GM21447 (cell line): Measurements from ENCODE around the gene PTGFR.

ENCODE experiments used
- ATAC-seq: cut with Tn5 transposase; IDR thresholded peaks from one replicate; pipeline ENCODE4 v1.9.1; 2021; ENCODE audit not compliant: unreplicated experiment

The PTGFR gene

DNA sequence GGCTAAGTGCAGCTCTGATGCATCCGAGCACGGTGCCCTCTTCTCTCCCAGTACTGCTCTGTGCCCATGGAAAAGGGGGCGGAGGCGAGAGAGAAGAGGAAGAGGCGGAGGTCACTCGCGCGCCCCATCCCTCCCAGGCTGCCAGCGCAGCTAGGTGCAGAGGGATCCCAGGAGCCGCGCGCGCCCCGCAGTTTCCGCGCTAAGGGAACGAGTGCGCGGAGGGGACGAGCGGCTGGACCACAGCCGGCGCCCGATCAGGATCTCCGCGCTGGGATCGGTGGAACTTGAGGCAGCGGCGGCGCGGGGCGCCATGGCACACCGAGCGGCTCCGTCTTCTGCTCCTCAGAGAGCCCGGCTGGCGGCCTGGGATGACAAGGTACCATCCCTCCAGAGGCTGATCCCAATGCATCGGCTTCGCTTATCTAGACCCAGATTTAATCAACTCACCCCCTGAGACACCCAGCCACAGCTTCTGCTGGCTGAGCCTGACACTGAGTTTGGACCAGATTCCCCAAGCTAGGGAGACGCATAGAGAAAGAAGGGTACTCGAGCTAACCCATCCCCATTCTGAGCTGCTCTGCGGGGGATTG is at the start of gene PTGFR:
PTGFR (plus strand) TSS at position 114 of the 590 bp plus-strand sequence. CDS start 1,770 bp downstream, outside the sequence.
- no peak for ATAC-seq

DNA sequence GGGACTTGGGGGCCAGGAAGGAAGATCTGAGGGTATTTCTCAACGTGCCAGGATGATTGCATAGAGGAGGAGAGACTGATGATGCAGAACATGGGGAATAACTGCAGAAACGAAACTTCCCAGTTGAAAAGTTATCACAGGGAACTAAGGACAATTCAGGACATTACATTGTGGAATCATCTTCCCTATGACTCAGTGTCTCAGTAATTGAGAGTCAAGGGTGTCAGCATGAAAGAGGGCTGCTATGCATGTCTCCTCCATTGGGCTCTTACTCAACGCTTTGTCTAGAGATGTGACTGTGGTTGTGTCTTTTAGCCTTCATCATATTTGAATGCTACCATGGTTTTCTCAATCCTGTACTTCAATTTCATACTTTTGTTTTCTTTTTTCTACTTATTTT is 48.9 kb upstream of the PTGFR start:
- ATAC-seq: no peak

- ATAC-seq: no peak
Observed at GRCh38 chr1:78447086-78447485, 43.7 kb upstream of the PTGFR start.

DNA sequence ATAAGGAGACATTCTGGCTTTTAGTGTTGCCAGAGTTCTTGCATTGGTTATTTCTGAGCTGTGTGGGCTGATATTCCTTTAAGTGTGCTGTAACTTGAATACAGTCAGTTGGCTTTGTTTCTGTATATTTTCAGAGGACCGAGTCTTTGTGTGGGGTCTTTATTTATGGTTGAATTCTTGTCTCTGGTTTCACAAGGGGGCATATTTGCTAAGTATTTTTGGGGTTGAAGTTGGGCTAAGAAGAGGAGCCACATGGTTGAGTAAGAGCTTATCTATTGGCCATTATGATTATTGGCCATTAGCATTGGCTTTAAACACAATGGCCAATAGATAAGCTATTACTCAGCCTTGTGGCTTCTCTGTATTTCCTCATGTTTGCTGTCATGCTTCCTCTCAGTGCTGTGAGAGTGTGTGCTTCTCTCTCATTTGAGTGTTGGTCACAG is 26.3 kb upstream of the PTGFR start:
- no peak for ATAC-seq

DNA sequence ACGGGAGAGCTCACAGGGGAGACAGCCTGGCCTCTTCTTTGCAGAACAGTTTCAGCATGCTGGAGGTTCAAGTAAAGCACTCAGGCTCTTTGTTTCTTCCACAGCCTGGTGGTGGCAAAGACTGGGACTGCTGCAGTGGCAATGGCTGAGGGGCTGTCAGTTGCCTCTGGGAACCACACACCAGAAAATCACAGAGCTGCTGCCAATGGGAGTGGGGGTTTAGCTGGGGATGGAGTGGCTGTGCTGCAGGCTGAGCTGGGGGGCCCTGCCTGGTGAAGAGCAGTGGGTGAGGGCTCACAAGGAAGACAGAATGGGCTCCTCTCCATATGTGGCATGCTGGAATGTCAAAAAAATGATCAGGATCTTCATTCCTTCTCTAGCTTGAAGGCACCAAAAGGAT is 25.6 kb upstream of the PTGFR start:
- no peak for ATAC-seq

DNA sequence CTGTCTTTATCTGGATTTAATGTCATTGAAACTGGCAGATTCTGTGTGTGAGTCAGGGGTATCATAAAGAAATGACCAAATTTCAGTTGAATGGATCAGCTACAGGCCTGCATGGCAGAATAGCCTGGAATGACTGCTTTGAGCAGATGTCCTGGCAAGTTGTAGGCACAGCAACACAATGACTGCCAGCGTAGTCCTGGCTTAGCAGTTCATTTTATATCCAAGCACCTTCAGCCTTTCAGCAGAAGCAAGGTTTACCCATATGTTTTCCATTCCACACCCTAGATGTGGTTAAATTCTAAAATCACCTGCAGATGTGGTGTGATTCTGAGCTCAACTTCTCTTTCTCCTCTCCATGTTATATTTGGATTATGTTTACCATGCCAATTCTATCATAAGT is 22.3 kb upstream of the PTGFR start:
- ATAC-seq: no peak

DNA sequence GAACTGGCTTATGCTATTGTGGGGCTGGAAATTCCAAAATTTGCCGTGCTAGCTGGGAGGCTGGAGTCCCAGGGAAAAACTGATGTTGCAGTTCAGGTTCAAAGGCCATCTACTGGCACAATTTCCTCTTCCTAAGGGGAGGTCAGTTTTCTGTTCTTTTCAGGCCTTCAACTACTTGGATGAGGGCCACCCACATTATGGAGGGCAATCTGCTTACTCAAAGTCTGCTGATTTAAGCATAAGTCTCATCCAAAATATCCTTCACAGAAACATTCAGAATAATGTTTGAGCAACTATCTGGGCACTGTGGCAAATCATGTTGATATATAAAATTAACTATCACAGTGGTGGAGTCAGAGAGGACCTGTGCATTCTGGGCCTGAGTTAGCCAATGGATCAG is 21.2 kb upstream of the PTGFR start:
- no peak for ATAC-seq

- ATAC-seq: no peak
Observed at GRCh38 chr1:78471890-78472620, 18.7 kb upstream of the PTGFR start.

- ATAC-seq: no peak
Observed at GRCh38 chr1:78472851-78473496, 17.8 kb upstream of the PTGFR start.

GRCh38 chr1:78474092-78474491 is 16.7 kb upstream of the PTGFR start:
- no peak for ATAC-seq

- ATAC-seq: no peak
Observed at GRCh38 chr1:78475888-78476610, 14.7 kb upstream of the PTGFR start.

GRCh38 chr1:78483903-78484302 is 6.9 kb upstream of the PTGFR start:
- no peak for ATAC-seq

DNA sequence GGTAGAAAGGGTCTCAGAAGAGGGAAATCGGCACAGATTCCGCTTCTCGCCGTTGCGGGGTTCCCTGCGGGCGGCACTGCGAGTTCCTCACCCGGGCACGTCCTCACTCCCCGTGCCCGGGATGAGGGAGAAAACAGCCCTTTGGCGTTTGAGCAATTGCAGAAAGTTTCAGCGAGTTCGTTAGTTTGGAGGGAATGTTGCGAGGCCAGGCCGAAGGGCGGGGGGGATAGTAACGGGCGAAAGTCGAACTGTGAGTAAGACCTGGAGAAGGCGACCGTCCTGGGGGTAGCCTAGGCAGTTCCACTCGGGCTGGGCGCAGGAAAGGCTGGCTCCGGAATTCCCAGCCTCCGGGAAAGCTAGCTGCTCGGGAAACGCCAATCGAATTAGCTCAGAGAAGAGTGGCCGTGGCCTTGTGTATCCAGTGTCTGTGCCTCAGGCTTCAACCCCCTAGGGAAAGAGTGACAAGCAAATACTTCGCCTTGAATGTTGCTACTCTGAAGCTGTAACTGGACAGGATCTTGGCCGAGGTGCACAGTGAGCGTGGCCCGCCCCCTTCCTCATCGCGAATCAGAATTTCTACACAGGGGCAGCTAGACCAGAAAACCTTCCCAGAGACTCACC is 787 bp downstream of the PTGFR start:
- ATAC-seq: no peak

- ATAC-seq: no peak
Observed at GRCh38 chr1:78492386-78492950, 1.7 kb downstream of the PTGFR start.

GRCh38 chr1:78493451-78493850 is 2.7 kb downstream of the PTGFR start:
- ATAC-seq: no peak

GRCh38 chr1:78497201-78497600 is 6.4 kb downstream of the PTGFR start:
- ATAC-seq: no peak

GRCh38 chr1:78500529-78500928 is 9.8 kb downstream of the PTGFR start:
- no peak for ATAC-seq

- ATAC-seq: no peak
Observed at GRCh38 chr1:78501203-78501602, 10.4 kb downstream of the PTGFR start.

- no peak for ATAC-seq
Observed at GRCh38 chr1:78511334-78511733, 20.6 kb downstream of the PTGFR start.

- no peak for ATAC-seq
Observed at GRCh38 chr1:78516716-78517115, 25.9 kb downstream of the PTGFR start.

GRCh38 chr1:78519446-78519845 is 28.7 kb downstream of the PTGFR start:
- no peak for ATAC-seq
